Measurements from ENCODE around the gene KRT33B.

DNA sequence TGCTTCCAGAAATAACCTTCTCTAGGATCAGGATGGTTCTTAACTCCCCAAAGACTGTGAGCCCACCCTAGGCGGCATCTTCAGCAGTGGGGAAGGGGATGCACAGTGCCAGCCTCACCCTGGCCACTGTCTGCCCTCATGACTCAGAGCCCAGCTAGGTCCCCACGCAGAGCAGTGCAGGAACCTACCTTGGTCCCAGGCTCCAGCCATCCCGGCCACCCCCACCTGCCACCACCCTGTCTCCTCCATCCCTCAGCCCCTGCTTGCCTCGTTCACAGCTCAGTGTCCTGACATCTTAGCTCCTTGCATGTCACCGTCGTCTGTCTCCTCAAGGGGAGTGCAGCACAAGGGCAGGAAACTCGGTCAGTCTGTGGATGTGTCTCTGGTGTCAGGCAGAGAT lies 38.0 kb downstream of the KRT33B start:
- TF ChIP-seq, protein P1, sequence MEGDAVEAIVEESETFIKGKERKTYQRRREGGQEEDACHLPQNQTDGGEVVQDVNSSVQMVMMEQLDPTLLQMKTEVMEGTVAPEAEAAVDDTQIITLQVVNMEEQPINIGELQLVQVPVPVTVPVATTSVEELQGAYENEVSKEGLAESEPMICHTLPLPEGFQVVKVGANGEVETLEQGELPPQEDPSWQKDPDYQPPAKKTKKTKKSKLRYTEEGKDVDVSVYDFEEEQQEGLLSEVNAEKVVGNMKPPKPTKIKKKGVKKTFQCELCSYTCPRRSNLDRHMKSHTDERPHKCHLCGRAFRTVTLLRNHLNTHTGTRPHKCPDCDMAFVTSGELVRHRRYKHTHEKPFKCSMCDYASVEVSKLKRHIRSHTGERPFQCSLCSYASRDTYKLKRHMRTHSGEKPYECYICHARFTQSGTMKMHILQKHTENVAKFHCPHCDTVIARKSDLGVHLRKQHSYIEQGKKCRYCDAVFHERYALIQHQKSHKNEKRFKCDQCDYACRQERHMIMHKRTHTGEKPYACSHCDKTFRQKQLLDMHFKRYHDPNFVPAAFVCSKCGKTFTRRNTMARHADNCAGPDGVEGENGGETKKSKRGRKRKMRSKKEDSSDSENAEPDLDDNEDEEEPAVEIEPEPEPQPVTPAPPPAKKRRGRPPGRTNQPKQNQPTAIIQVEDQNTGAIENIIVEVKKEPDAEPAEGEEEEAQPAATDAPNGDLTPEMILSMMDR (IDR thresholded peaks at IDR 0.05; ENCODE audit: insufficient read depth, low read length): no peak
- TF ChIP-seq GABPA (IDR thresholded peaks at IDR 0.05; ENCODE audit: low read depth): no peak
